Effector memory CD4-positive, alpha-beta T cell (primary cell): ENCODE results near the gene PSMC6.

Experiments
- DNase-seq, 3 donors: peaks; one replicate each; pipeline ENCODE4 v3.0.0-alpha.2; 2020
- H3K27ac ChIP-seq: 2 replicates; pipeline ENCODE4 v1.7.0; 2013; ENCODE audit warnings: mild to moderate bottlenecking, low read length, moderate library complexity; ENCODE audit not compliant: insufficient read depth, poor library complexity, severe bottlenecking
- H3K27me3 ChIP-seq: replicated peaks from 2 replicates; pipeline ENCODE4 v1.7.0; 2013; ENCODE audit warnings: mild to moderate bottlenecking, low read length; ENCODE audit not compliant: insufficient read depth, control insufficient read depth, poor library complexity, severe bottlenecking
- H3K36me3 ChIP-seq: 2 replicates; pipeline ENCODE4 v1.7.0; 2013; ENCODE audit warnings: mild to moderate bottlenecking, low read length, moderate library complexity; ENCODE audit not compliant: control insufficient read depth, insufficient read depth
- H3K4me1 ChIP-seq: 2 replicates; pipeline ENCODE4 v1.7.0; 2013; ENCODE audit warnings: low read length, mild to moderate bottlenecking; ENCODE audit not compliant: control insufficient read depth, insufficient read depth, poor library complexity, severe bottlenecking
- H3K4me3 ChIP-seq: 2 replicates; pipeline ENCODE4 v1.7.0; 2013; ENCODE audit warnings: low read length, low read depth, mild to moderate bottlenecking; ENCODE audit not compliant: insufficient read depth, poor library complexity, severe bottlenecking
- H3K9me3 ChIP-seq: 2 replicates; pipeline ENCODE4 v1.7.0; 2013; ENCODE audit warnings: mild to moderate bottlenecking, low read length, moderate library complexity; ENCODE audit not compliant: control insufficient read depth
- total RNA-seq, 3 donors: gene quantifications; one replicate each; lab custom pipeline; 2026; lab: John Stamatoyannopoulos, UW

Gene PSMC6
- total RNA-seq, result 74.5 to 95.6 (median 87.3) reads per million in 3 donors

- Histone ChIP-seq H3K9me3 (no peaks in the 10 kb centered on the region), H3K27me3 (no peaks in the 10 kb centered on the region), H3K27ac (peak within 1 kb of the TSS; percentile 87), H3K4me1 (peaks cover 4% of the 10 kb centered on the region), H3K36me3 (peaks cover 26% of the 10 kb centered on the region), H3K4me3 (peak within 1 kb of the TSS; percentile 95)
- DNase-seq, result peak; percentile 89 to 92 (median 89)
These were observed at the start of gene PSMC6 for GRCh38 chr14:52706724-52707706. TSS of gene PSMC6 (plus strand) at chr14:52707200. CDS start at chr14:52707220, 20 bp downstream.

- no peak for DNase-seq
- no peak overlapping the region for H3K27ac ChIP-seq
- H3K36me3 ChIP-seq, result peaks cover 18% of the 10 kb centered on the region
- no peaks in the 10 kb centered on the region for H3K9me3 ChIP-seq
- H3K27me3 ChIP-seq, result no peaks in the 10 kb centered on the region
- H3K4me1 ChIP-seq, result no peaks in the 10 kb centered on the region
- no peak overlapping the region for H3K4me3 ChIP-seq
These were observed 46.7 kb upstream of the PSMC6 start for GRCh38 chr14:52660325-52660724.

- no peaks in the 10 kb centered on the region for H3K4me1 ChIP-seq
- no peak overlapping the region for H3K4me3 ChIP-seq
- peaks cover 18% of the 10 kb centered on the region for H3K36me3 ChIP-seq
- DNase-seq, result no peak
- H3K27ac ChIP-seq, result no peak overlapping the region
- no peaks in the 10 kb centered on the region for H3K27me3 ChIP-seq
- H3K9me3 ChIP-seq, result no peaks in the 10 kb centered on the region
These were observed 46.2 kb upstream of the PSMC6 start for GRCh38 chr14:52660832-52661231.

GRCh38 chr14:52661314-52661713 lies 45.7 kb upstream of the PSMC6 start:
- Histone ChIP-seq H3K4me3 (no peak overlapping the region), H3K27me3 (no peaks in the 10 kb centered on the region), H3K9me3 (no peaks in the 10 kb centered on the region), H3K4me1 (no peaks in the 10 kb centered on the region), H3K36me3 (peaks cover 22% of the 10 kb centered on the region), H3K27ac (no peak overlapping the region)
- no peak for DNase-seq

GRCh38 chr14:52663850-52664249 lies 43.1 kb upstream of the PSMC6 start:
- Histone ChIP-seq H3K36me3 (peaks cover 25% of the 10 kb centered on the region), H3K4me1 (no peaks in the 10 kb centered on the region), H3K4me3 (no peak overlapping the region), H3K9me3 (no peaks in the 10 kb centered on the region), H3K27ac (no peak overlapping the region), H3K27me3 (no peaks in the 10 kb centered on the region)
- DNase-seq, result no peak

- H3K4me3 ChIP-seq, result no peak overlapping the region
- H3K4me1 ChIP-seq, result no peaks in the 10 kb centered on the region
- no peak for DNase-seq
- no peaks in the 10 kb centered on the region for H3K27me3 ChIP-seq
- peaks cover 26% of the 10 kb centered on the region for H3K36me3 ChIP-seq
- H3K9me3 ChIP-seq, result no peaks in the 10 kb centered on the region
- no peak overlapping the region for H3K27ac ChIP-seq
These were observed 28.4 kb upstream of the PSMC6 start for GRCh38 chr14:52678591-52678990.

- Histone ChIP-seq H3K4me3 (no peak overlapping the region), H3K4me1 (peaks cover 4% of the 10 kb centered on the region), H3K27ac (peak overlapping the region; percentile 23), H3K9me3 (no peaks in the 10 kb centered on the region), H3K36me3 (peaks cover 10% of the 10 kb centered on the region), H3K27me3 (no peaks in the 10 kb centered on the region)
- DNase-seq, result no peak
These were observed 22.9 kb upstream of the PSMC6 start for GRCh38 chr14:52683985-52684520.

- H3K9me3 ChIP-seq, result no peaks in the 10 kb centered on the region
- DNase-seq, result no peak
- peaks cover under 1% of the 10 kb centered on the region for H3K36me3 ChIP-seq
- no peaks in the 10 kb centered on the region for H3K27me3 ChIP-seq
- no peak overlapping the region for H3K27ac ChIP-seq
- H3K4me1 ChIP-seq, result peaks cover 4% of the 10 kb centered on the region
- no peak overlapping the region for H3K4me3 ChIP-seq
These were observed 20.8 kb upstream of the PSMC6 start for GRCh38 chr14:52686176-52686575.

GRCh38 chr14:52690983-52691760 lies 15.8 kb upstream of the PSMC6 start:
- Histone ChIP-seq H3K4me3 (no peak overlapping the region), H3K9me3 (no peaks in the 10 kb centered on the region), H3K36me3 (no peaks in the 10 kb centered on the region), H3K27ac (no peak overlapping the region), H3K4me1 (peaks cover 5% of the 10 kb centered on the region), H3K27me3 (no peaks in the 10 kb centered on the region)
- DNase-seq, result no peak
